ENCODE results near the gene PCNA.
"Not testable (repeated sequence)": the region's sequence is repeated elsewhere in the genome, so short reads cannot be mapped to it uniquely, and the experiment has no call there.

PCNA gene

DNA sequence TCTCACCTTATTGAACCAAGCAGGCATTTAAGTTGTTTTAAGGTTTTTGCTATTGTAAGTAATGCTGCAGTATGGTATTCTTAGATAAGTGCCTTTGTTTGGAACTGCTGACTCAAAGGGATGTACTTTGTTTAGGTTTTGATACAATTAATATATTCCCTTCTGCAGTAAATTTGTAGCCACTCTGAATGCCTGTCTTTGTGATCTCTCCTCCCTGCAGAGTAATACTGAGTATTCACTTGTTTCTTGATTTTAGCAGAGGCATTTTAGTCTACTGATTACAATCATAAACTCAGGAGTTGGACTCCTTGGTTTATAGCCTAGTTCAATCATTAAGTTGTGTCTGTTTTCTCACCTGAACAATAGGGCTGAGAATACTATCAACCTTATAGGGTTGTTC lies 20.4 kb upstream of the PCNA start:
- no peak for DNase-seq

- no peak for DNase-seq
Observed at GRCh38 chr20:5136096-5136495, 16.3 kb upstream of the PCNA start.

DNA sequence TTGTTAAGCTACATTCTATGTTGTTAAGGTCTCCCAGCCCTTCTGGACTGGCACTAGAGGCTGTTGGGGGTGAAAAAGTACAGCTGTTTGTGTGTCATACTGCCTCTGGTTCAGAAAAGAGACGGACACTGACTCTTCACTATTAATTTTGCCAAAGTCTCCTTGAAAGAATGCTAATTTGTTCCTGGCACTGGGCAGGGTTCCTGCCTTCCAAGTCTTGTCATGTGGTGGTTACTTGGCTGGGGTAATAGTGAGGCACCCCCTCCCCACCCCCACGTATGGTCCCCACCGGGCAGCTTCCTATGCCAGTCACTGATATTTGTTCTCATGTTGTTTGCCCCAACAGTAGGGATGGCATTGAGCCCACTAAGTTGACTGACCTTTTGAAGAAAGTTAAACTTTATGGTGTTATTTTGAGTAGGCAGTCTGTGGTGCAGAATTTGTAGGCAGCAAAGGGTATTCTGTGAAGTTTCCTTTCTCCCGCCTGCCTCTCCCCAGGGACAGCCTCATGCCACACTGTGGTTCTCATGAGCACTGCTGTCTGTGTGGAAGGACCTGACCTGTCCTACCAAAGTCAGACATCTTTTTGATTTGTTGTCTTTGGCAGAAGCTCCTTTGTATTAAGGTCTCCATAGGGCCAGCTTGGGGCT lies 15.7 kb upstream of the PCNA start:
- no peak for DNase-seq

- DNase-seq = no peak
Observed at GRCh38 chr20:5133998-5134397, 14.2 kb upstream of the PCNA start.

GRCh38 chr20:5131502-5131901 lies 11.7 kb upstream of the PCNA start:
- no peak for DNase-seq

GRCh38 chr20:5128886-5129285 lies 9.1 kb upstream of the PCNA start:
- no peak for DNase-seq

DNA sequence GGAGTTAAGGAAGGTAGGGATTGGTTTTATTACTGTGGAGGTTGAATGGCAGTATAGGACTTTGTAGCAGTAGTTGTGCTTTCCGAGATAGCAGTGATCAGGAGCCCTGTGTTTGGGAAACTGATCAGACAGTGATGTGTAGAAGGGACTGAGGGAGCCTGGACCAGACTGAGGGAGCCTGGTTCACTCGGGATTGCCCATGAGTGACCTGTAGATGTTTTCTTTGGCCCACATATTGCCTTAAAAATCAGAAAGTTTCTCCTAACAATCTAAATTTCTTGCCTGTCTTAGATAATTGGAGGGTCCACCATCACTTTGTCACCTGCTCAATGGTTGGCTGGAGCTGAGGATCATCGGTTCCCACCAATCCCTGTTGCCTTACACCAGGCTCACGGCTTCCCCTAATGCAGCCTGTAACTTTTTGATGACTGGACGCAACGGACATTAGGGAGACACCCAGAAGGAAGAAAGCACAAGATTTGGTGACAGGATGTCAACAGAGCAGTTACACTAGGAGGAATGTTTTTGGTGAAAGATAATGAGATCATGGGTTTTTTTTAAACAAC lies 8.2 kb upstream of the PCNA start:
- no peak for DNase-seq

GRCh38 chr20:5127204-5127858 lies 7.6 kb upstream of the PCNA start:
- DNase-seq = peak; percentile 86

GRCh38 chr20:5126512-5127203 lies 6.9 kb upstream of the PCNA start, which contains the start of gene CDS2:
CDS2 (plus strand) TSS chr20:5127008; CDS start chr20:5127093, 85 bp downstream.
- peak; percentile 99 for DNase-seq

DNA sequence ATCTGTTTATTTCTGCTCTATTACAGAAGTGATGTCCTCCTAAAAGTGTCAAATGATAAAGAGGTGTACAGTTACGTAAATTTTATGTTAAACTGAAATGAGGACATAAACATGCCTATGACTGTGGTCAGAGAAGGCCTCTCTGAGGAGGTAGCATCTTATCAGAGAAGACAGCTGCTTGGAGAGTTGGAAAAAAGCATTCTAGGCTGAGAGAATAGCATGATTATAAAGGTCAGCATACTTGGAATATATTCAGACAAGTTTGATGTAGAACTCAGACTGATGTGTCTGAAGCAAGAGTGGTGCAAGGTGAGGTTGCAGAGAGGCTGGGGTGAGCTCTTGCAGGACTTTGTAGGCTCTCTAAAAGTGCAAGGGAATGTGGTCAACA lies 3.1 kb upstream of the PCNA start:
- DNase-seq = no peak

GRCh38 chr20:5120185-5120476 lies 373 bp upstream of the PCNA start:
- no peak for DNase-seq

DNA sequence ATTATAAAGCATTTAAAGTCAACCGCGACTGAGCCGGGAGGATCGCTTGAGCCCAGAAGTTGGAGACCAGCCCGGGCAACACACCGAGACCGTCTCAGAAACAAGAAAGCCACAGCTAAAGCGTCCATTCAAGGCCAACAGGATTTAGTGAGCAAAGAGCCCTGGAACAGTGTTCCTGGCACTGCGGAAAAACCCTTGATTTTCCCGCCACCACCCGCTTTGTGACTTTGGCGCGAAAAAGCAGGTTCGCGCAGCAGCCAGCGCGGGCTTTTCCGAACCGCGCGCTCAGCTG lies 669 bp downstream of the PCNA start:
- no peak for DNase-seq

DNA sequence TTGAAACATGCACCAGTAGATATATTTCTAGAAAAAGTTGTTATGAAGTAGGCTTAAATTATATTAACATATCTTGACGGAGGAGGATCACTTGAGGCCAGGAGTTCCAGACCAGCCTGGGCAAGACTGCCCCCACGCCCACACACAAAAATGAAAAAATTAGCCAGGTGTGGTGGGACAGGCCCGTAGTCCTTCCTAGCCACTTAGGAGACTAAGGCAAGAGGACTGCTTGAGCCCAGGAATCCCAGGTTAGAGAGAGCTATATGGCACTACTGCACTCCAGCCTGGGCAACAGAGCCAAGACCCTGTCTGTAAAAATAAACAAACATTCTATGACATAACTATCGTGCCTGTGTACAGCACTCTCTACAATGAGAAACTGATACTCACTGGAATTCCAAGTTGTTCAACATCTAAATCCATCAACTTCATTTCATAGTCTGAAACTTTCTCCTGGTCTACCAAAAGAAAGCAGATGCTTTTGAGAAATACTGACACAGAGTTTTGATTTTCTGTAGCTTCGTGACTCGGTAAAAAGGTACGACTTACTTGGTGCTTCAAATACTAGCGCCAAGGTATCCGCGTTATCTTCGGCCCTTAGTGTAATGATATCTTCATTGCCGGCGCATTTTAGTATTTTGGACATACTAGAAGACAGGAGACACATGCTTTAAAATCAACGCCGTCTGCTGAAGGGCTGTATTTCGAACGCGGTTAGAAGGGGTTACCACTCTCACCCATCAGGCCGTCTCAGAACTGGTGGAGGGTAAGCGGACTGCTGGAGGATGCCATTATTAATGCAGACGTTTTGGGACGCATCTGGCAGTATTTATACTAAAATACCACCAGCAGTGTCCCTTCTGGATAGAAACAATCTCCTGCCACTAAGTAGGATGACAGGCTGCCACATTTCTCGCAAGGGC lies 1.3 kb downstream of the PCNA start:
- peak; percentile 59 for DNase-seq

DNA sequence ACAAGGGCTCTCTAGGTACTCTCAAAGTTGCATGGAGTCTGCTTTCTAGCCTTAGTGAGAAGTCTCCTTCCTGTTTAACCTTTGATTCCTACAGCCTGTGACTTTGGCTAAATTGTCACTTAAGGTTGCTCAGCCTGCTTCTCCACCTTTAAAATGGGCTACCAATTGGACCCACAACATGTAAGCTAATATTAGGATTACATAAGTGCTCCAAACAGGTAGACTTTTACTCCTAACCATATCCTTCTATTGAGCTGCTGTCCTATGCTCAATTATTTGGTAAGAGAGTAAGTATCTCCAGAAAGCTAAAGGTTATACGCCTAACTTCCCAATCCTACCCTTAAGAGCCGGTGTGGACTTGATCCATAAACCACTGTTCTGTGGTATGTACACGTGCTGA lies 2.9 kb downstream of the PCNA start:
- no peak for DNase-seq

- DNase-seq = no peak
Observed at GRCh38 chr20:5114403-5114802, 5.4 kb downstream of the PCNA start.

- DNase-seq = peak; percentile 52
Observed at GRCh38 chr20:5113615-5113986, 6.2 kb downstream of the PCNA start.

DNA sequence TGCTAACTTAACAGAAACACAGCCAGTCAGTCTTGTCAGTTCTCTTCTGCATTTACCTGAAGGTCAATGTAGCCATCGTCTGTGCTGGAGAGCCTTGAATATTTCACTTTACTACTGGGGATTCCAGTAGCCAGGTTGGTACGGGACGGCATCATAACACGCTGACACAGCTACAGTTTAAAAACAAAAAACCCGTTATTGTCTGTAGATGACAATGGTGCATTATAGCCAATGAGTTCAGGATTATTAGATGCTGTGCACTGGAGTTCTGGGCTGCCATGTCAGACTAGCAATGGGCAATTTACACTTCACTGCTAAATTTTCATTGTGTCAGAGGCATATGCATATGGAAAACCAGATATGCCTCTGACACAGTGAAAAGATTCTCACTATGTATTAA lies 10.5 kb downstream of the PCNA start:
- DNase-seq = no peak

DNA sequence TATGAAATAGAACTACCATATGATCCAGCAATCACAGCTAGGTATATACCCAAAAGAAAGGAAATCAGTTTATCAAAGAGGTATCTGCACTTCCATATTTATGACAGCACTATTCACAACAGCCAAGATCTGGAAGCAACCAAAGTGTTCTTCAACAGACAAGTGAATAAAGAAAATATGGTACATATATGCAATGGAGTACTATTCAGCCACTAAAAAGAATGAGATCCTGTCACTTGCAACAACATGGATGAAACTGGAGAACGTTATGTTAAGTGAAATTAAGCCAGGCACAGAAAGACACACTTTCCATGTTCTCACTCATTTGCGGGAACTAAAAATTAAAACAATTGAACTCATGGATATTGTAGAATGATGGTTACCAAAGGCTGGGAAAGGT lies 15.3 kb downstream of the PCNA start:
- DNase-seq = no peak

GRCh38 chr20:5100684-5101347 lies 18.9 kb downstream of the PCNA start:
- DNase-seq = peak; percentile 65

- not testable (repeated sequence) for DNase-seq
Observed at GRCh38 chr20:5099909-5100308, 19.8 kb downstream of the PCNA start.

- DNase-seq = not testable (repeated sequence)
Observed at GRCh38 chr20:5099009-5099408, 20.7 kb downstream of the PCNA start.

DNA sequence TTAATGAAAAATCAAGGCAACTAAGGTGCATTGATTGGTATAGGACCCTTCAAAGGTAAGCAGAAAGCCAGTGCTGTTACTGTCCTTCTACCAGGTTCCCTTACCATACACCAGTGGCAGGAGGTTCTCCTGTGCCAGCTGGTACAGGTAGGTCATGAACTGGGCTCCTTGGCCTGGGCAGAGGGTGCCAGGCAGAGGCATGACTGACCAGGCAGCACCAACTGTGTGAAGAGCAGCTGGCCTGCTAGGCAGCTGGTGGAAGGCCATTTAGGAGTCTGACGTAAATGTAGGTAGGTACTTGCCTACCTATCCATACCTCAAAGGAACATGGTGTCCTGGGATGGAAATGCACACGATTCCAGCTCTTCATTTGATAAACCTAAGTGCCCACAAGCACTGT lies 23.3 kb downstream of the PCNA start:
- no peak for DNase-seq

DNA sequence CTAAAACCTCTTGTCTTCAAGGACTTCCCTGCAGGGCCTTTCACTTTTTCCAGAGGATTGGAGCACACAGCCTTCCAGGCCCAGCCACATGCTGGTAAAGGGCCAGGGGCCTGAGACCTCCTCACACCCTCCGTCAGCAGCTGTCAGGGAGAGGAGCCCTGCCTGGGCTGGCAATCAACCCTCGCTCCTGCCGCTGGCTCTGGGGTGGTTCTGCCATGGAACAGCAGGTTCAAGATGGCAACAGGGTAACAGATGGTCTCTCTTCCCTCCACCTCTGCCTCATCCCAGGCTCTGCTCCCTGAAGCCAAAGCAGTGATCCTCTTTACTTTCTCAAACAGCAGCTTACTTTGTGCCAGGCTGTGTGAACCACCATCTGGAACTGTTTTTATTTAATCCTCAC lies 23.8 kb downstream of the PCNA start:
- DNase-seq = peak; percentile 15

Data from NCI-H69 (cell line).